Ishikawa (cell line): ENCODE data around the gene KCTD6.
A peak's percentile ranks its signal among the peaks of the same experiment; 100 is the strongest.

Experiments
- CEBPB ChIP-seq: IDR thresholded peaks from 2 replicates; pipeline ENCODE4 v1.6.1; 2012
- CREB1 ChIP-seq: IDR thresholded peaks from 2 replicates; pipeline ENCODE4 v1.6.1; 2012; ENCODE audit warnings: low read depth
- EGR1 ChIP-seq: IDR thresholded peaks from 2 replicates; pipeline ENCODE4 v1.6.1; 2012
- EP300 ChIP-seq: IDR thresholded peaks from 2 replicates; pipeline ENCODE4 v1.6.1; 2012; ENCODE audit warnings: borderline replicate concordance
- FOXM1 ChIP-seq: IDR thresholded peaks from 2 replicates; pipeline ENCODE4 v1.6.1; 2012; ENCODE audit warnings: low read depth, borderline replicate concordance
- NFIC ChIP-seq: IDR thresholded peaks from 2 replicates; pipeline ENCODE4 v1.6.1; 2012
- RAD21 ChIP-seq: IDR thresholded peaks from 2 replicates; pipeline ENCODE4 v1.6.1; 2012; ENCODE audit warnings: low read depth
- TAF1 ChIP-seq: IDR thresholded peaks from 2 replicates; pipeline ENCODE4 v1.6.1; 2012; ENCODE audit warnings: low read depth, mild to moderate bottlenecking
- TCF12 ChIP-seq: IDR thresholded peaks from 2 replicates; pipeline ENCODE4 v1.6.1; 2012; ENCODE audit warnings: low read depth
- TEAD4 ChIP-seq: IDR thresholded peaks from 2 replicates; pipeline ENCODE4 v1.6.1; 2012
- YY1 ChIP-seq: IDR thresholded peaks from 2 replicates; pipeline ENCODE4 v1.6.1; 2012; ENCODE audit warnings: low read depth
- ZBTB7A ChIP-seq: IDR thresholded peaks from 2 replicates; pipeline ENCODE4 v1.6.1; 2012; ENCODE audit warnings: low read depth
- TF ChIP-seq, protein P1 (sequence below): IDR thresholded peaks from 2 replicates; pipeline ENCODE4 v1.6.1; 2012
- TF ChIP-seq, protein P2 (sequence below): IDR thresholded peaks from 2 replicates; pipeline ENCODE4 v1.6.1; 2012; ENCODE audit warnings: low read depth, mild to moderate bottlenecking
- TF ChIP-seq, protein P3 (sequence below): IDR thresholded peaks from 2 replicates; pipeline ENCODE4 v1.6.1; 2012

KCTD6 gene

DNA sequence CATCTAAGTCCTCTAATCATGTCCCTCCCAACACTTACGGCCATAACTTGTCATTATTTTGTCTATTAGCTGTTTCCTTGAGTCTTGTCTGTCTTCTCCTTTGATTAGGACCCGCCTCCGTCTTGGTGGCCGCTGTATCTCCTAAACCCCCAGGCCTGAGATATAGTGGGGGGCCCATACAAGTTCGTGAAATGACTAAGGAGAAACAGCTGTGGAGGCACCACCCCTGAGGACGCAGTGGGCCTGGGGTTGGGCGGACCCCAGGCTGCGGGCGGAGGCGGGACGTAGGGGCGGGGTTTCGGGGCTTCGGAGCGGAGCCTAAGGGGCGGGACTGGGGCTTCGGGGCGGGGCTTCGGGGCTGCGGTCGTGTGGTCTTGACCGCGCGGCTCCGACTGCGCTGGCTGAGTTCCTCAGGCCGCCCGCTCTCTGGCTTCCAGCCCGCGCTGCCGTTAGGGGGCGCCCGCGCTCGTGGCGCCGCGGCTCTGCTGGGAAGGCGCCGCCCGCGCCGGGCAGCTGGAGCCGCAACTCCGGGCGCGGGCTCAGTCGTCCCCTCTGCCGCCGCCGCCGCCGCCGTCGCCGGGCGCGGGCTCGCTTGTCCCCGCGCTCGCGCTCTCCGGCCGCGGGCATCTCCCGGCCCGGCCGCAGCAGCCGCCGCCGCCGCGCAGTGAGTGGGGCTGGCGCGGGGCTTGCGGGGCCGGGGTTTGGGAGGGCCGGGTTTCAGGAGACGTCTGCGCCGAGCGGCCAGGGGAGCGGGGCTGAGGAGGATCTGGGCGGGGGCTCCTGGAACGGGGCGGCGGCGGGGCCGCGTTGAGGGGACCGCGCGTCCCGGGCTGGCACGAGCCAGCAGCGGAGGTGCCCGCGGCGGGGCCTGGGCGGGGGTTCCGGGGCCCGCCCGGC is at the start of gene KCTD6:
TSS of gene KCTD6 (plus strand) at position 591 of the 897 bp plus-strand sequence. CDS start 6,660 bp downstream, outside the sequence.
- no peak for TF ChIP-seq NFIC
- TF ChIP-seq, protein P1, sequence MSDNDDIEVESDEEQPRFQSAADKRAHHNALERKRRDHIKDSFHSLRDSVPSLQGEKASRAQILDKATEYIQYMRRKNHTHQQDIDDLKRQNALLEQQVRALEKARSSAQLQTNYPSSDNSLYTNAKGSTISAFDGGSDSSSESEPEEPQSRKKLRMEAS: peak; percentile 32; the same call in 1 of the 2 replicates
- TF ChIP-seq ZBTB7A: no peak; the same call in 1 of the 2 replicates
- TF ChIP-seq TCF12: no peak
- TF ChIP-seq, protein P2, sequence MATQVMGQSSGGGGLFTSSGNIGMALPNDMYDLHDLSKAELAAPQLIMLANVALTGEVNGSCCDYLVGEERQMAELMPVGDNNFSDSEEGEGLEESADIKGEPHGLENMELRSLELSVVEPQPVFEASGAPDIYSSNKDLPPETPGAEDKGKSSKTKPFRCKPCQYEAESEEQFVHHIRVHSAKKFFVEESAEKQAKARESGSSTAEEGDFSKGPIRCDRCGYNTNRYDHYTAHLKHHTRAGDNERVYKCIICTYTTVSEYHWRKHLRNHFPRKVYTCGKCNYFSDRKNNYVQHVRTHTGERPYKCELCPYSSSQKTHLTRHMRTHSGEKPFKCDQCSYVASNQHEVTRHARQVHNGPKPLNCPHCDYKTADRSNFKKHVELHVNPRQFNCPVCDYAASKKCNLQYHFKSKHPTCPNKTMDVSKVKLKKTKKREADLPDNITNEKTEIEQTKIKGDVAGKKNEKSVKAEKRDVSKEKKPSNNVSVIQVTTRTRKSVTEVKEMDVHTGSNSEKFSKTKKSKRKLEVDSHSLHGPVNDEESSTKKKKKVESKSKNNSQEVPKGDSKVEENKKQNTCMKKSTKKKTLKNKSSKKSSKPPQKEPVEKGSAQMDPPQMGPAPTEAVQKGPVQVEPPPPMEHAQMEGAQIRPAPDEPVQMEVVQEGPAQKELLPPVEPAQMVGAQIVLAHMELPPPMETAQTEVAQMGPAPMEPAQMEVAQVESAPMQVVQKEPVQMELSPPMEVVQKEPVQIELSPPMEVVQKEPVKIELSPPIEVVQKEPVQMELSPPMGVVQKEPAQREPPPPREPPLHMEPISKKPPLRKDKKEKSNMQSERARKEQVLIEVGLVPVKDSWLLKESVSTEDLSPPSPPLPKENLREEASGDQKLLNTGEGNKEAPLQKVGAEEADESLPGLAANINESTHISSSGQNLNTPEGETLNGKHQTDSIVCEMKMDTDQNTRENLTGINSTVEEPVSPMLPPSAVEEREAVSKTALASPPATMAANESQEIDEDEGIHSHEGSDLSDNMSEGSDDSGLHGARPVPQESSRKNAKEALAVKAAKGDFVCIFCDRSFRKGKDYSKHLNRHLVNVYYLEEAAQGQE: no peak
- no peak for TF ChIP-seq TEAD4
- no peak for TF ChIP-seq FOXM1
- 0 out of 2 replicates have a peak, but pooled peaks have one; percentile 25 for TF ChIP-seq EP300
- TF ChIP-seq YY1: no peak
- peak; percentile 75 for TF ChIP-seq RAD21

DNA sequence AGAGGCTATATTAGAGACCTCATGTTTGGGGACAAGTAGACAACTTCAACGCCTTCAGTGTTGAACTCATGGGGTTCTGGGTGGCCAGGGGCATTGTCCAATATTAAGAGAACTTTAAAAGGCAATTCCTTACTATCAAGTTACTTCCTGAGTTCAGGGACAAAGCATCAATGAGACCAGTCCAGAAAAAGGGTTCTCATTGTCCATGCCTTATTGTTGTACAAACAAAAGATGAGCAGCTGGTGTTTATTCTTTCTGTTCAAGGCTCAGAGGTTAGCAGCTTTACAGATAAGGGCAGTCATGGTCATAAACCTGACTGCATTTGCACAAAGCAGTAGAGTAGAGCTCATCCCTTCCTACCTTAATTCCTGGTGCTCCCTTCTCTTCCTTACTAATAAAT is 39.7 kb upstream of the KCTD6 start:
- TF ChIP-seq CREB1 (no peak), NFIC (no peak), FOXM1 (no peak), TAF1 (no peak), YY1 (no peak), CEBPB (no peak), TEAD4 (no peak), EP300 (no peak), RAD21 (no peak), TCF12 (no peak), EGR1 (no peak), ZBTB7A (no peak)
- TF ChIP-seq, protein P3, sequence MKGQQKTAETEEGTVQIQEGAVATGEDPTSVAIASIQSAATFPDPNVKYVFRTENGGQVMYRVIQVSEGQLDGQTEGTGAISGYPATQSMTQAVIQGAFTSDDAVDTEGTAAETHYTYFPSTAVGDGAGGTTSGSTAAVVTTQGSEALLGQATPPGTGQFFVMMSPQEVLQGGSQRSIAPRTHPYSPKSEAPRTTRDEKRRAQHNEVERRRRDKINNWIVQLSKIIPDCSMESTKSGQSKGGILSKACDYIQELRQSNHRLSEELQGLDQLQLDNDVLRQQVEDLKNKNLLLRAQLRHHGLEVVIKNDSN: no peak
- TF ChIP-seq, protein P2: no peak
- TF ChIP-seq, protein P1: no peak

DNA sequence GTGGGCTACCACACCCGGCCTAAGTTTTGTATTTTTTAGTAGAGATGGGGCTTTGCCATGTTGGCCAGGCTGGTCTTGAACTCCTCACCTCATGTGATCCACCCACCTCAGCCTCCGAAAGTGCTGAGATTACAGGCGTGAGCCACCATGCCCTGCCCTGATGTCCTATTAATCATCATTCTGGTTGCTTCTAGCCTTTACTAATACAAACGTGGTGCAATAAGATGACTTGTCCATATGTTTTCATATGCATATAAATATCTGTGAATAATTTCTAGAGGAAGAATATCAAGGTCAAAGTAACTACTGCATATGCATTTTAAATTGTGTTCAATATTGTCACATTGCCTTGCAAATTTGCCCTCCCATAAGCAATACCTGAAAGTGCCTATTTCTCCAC is 32.7 kb upstream of the KCTD6 start:
- TF ChIP-seq, protein P2: no peak
- TF ChIP-seq TEAD4 (no peak), ZBTB7A (no peak), CEBPB (no peak), FOXM1 (no peak), EP300 (no peak), CREB1 (no peak), TCF12 (no peak), RAD21 (no peak), TAF1 (no peak)
- TF ChIP-seq, protein P3: no peak
- TF ChIP-seq, protein P1: no peak

DNA sequence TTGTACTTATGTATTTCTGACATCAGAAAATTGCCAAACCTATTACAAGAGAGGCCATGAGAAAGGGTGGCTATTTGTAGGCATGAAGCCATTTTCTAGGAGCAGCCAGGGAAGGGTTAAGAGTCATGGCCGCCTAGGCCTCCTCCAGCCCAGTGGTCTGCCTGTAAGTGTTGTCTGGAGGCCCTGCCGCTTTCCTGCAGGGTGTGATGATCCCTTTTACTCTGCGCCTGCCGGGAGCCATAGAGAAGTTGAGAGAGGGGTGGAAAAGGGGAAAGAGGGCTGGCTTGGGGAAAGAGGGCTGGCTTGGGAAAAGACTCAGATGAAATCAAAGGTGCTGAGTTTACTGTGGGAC is 29.1 kb upstream of the KCTD6 start:
- TF ChIP-seq EP300 (no peak), YY1 (peak; percentile 79)
